Stimulated activated naive B cell treated with anti-CD40 and anti-IgM and Interleukin-4, amounts not matched to agents 10 μg/mL and 1 μg/mL and 100 μg/mL, for 72 hours (primary cell): ENCODE results near the gene OCA2.
"Not testable (repeated sequence)": the region's sequence is repeated elsewhere in the genome, so short reads cannot be mapped to it uniquely, and the experiment has no call there.

Source experiments
- ATAC-seq, 2 donors: fragments of 150-1000 bp; cut with Tn5 transposase; replicated peaks; 2 replicates each; pipeline ENCODE4 v1.10.0; 2021; ENCODE audit warnings: moderate library complexity in 1 of 2
- DNase-seq: peaks from one replicate; pipeline ENCODE4 v3.0.0; 2021
- H3K27ac Mint-ChIP-seq: one replicate; pipeline ENCODE4 v1.8.0; 2022; ENCODE audit warnings: mild to moderate bottlenecking, mixed read lengths
- H3K27me3 Mint-ChIP-seq, 2 donors: one replicate each; pipeline ENCODE4 v1.8.0; 2022; ENCODE audit warnings: mixed read lengths in 2 of 2
- H3K36me3 Mint-ChIP-seq, 2 donors: one replicate each; pipeline ENCODE4 v1.8.0; 2022; ENCODE audit warnings: mixed read lengths in 2 of 2, mild to moderate bottlenecking in 1 of 2
- H3K4me1 Mint-ChIP-seq, 2 donors: one replicate each; pipeline ENCODE4 v1.8.0; 2022; ENCODE audit warnings: mixed read lengths in 2 of 2, mild to moderate bottlenecking in 1 of 2
- H3K4me3 Mint-ChIP-seq, 2 donors: one replicate each; pipeline ENCODE4 v1.8.0; 2022; ENCODE audit warnings: mild to moderate bottlenecking in 2 of 2, mixed read lengths in 2 of 2, moderate library complexity in 1 of 2
- H3K9me3 Mint-ChIP-seq, 2 donors: one replicate each; pipeline ENCODE4 v1.8.0; 2022; ENCODE audit warnings: mixed read lengths in 2 of 2, mild to moderate bottlenecking in 1 of 2

The OCA2 gene

DNA sequence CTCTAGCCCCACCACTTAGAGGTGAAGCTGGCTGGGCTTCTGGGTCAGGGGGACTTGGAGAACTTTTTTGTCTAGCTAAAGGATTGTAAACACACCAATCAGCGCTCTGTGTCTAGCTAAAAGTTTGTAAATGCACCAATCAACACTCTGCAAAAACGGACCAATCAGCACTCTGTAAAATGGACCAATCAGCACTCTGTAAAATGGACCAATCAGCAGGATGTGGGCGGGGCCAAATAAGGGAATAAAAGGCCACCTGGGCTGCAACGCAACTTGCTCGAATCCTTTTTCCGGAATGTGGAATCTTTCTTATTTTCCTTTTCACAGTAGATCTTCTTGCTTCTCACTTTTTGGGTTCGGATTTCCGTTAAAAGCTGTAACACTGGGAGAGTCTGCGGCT lies 385.3 kb downstream of the OCA2 start:
- H3K27me3 Mint-ChIP-seq, H3K4me1 Mint-ChIP-seq, H3K4me3 Mint-ChIP-seq, H3K36me3 Mint-ChIP-seq, H3K27ac Mint-ChIP-seq, DNase-seq, ATAC-seq: not testable (repeated sequence)
- H3K9me3 Mint-ChIP-seq = peaks cover 12 to 28% of the 10 kb centered on the region in 2 donors

DNA sequence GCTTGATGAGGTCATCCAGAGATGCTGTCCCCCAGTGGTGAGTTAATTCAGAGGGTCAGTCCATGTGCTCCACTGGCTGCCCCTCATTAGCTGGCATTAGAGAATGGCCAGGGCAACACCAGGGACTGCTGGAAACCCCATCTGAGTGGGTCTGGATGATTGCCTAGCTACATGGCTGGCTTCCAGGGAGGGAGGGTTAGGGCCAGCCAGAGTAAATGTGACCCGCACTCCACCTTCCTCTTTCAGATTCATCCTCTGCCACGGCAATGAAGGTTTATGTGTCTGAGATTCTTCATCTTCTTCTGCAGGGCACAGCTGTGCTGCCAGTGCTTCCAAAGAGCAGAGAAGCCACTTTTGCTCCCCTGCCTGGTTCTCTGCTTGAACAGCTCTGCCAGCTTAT lies 391.9 kb downstream of the OCA2 start:
- no peak overlapping the region for H3K27ac Mint-ChIP-seq
- H3K27me3 Mint-ChIP-seq = no peaks in the 10 kb centered on the region
- no peak overlapping the region for H3K4me3 Mint-ChIP-seq
- H3K9me3 Mint-ChIP-seq = peaks cover 16 to 17% of the 10 kb centered on the region in 2 donors
- no peaks in the 10 kb centered on the region for H3K36me3 Mint-ChIP-seq
- H3K4me1 Mint-ChIP-seq = no peaks in the 10 kb centered on the region
- ATAC-seq (no peak), DNase-seq (no peak)

DNA sequence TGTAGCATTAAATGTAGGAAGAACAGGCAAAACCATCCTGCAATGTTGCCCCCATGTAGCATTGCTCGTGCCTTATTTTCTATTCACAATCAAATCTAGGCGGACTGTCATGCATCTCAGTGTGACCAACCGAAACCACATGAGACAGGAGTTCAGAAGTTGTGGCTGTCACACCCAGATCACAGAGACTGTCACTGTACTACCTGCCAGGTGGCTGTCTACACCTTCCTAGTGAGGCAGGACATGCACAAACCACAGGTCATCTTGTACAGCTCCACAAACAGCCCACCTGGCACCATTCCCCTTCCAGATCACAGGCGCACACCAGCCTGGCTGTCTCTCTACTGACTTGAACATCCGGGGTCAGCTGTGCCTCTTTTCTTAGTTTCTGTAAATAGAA lies 392.8 kb downstream of the OCA2 start:
- ATAC-seq (no peak), DNase-seq (no peak)
- H3K4me3 Mint-ChIP-seq = no peak overlapping the region
- no peaks in the 10 kb centered on the region for H3K27me3 Mint-ChIP-seq
- H3K4me1 Mint-ChIP-seq = no peaks in the 10 kb centered on the region
- no peaks in the 10 kb centered on the region for H3K36me3 Mint-ChIP-seq
- no peak overlapping the region for H3K27ac Mint-ChIP-seq
- H3K9me3 Mint-ChIP-seq = peaks cover 16 to 17% of the 10 kb centered on the region in 2 donors

DNA sequence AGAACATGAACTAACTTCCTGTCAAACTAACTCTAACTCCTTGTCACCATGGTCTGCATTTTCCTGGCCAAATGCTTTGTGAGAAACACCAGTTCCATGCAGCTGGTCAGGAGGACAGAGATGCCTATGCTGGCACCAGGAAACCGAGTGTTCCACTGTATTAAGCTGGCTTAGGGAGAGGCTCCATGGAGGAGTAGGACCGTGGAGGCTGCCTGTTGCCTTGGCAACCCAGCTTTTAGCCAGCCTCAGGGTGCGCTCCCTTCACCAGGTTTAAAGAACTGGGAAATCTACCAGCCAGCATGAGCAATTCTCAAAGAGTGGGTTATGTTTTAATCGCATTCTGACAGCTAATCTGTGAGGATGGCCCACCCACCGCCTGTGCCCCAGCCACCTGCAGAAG lies 394.1 kb downstream of the OCA2 start:
- Mint-ChIP-seq H3K4me1 (no peaks in the 10 kb centered on the region), H3K27me3 (no peaks in the 10 kb centered on the region), H3K27ac (no peak overlapping the region), H3K36me3 (no peaks in the 10 kb centered on the region), H3K4me3 (no peak overlapping the region), H3K9me3 (peaks cover 12 to 14% of the 10 kb centered on the region in 2 donors)
- ATAC-seq (no peak), DNase-seq (no peak)
